ENCODE measurements around the gene CAPN8.
A peak's percentile ranks its signal among the peaks of the same experiment; 100 is the strongest.

The CAPN8 gene

GRCh38 chr1:223628233-223629125, 37.0 kb downstream of the CAPN8 start:
- DNase-seq (ENCODE audit: extremely low read depth, low read depth): no peak
- peak; percentile 62 for TF ChIP-seq CTCF (IDR thresholded peaks at IDR 0.05; ENCODE audit: low read depth, low read length)

GRCh38 chr1:223622132-223622842, 43.2 kb downstream of the CAPN8 start:
- TF ChIP-seq CTCF (IDR thresholded peaks at IDR 0.05; ENCODE audit: low read depth, low read length): no peak
- no peak for DNase-seq (ENCODE audit: extremely low read depth, low read depth)

- no peak for DNase-seq (ENCODE audit: extremely low read depth, low read depth)
- TF ChIP-seq CTCF (IDR thresholded peaks at IDR 0.05; ENCODE audit: low read depth, low read length): no peak
Measured at GRCh38 chr1:223621312-223621734, 44.2 kb downstream of the CAPN8 start.

DNA sequence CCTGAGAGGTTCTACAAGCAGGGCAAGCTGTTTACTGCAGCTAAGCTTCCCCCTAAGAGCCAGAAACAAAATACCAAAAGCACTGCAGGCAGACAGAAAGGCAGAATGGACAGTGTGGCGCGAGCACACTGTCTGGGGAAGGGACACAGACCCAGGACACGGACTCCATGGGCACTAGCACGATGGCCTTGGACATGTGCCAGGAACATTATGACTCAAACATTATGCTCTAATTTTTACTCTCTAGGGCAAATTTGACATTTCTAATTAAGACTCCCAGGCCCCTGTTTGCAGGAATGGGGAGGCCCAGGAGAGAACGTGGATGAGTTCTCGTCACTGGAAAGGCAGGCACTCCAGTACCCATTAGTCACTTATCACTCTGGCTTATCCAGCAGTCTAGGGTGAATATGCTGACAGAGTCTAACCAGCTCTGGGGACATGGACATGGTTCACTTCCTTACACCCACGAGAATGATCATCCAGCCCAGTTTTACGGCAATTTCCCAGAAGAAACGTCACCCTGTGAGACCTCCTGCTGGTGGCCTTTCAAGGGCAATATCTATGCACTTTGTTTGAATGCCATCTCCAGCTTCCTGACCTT, 45.1 kb downstream of the CAPN8 start:
- no peak for DNase-seq (ENCODE audit: extremely low read depth, low read depth)
- TF ChIP-seq CTCF (IDR thresholded peaks at IDR 0.05; ENCODE audit: low read depth, low read length): no peak

- TF ChIP-seq CTCF (IDR thresholded peaks at IDR 0.05; ENCODE audit: low read depth, low read length): no peak
- no peak for DNase-seq (ENCODE audit: extremely low read depth, low read depth)
Measured at GRCh38 chr1:223618680-223619079, 46.8 kb downstream of the CAPN8 start.

- TF ChIP-seq CTCF (IDR thresholded peaks at IDR 0.05; ENCODE audit: low read depth, low read length): no peak; the same call in 1 of the 2 replicates
- DNase-seq (ENCODE audit: extremely low read depth, low read depth): no peak
Measured at GRCh38 chr1:223617323-223618070, 48.0 kb downstream of the CAPN8 start.
